ENCODE results near the gene ADCY6.
"Not testable (repeated sequence)": the region's sequence is repeated elsewhere in the genome, so short reads cannot be mapped to it uniquely, and the experiment has no call there.

The ADCY6 gene

GRCh38 chr12:48764521-48764920 lies 24.4 kb downstream of the ADCY6 start:
- no peak for ATAC-seq
- no peak for DNase-seq (ENCODE audit: low spot score in 2 of 2)
- no peak overlapping the region for H3K27ac Mint-ChIP-seq
- H3K4me1 Mint-ChIP-seq: peaks cover 16% of the 10 kb centered on the region
- no peak overlapping the region for H3K4me3 Mint-ChIP-seq
- no peaks in the 10 kb centered on the region for H3K9me3 Mint-ChIP-seq
- no peaks in the 10 kb centered on the region for H3K36me3 Mint-ChIP-seq

GRCh38 chr12:48758737-48759136 lies 30.2 kb downstream of the ADCY6 start:
- H3K4me1 Mint-ChIP-seq: no peaks in the 10 kb centered on the region
- H3K9me3 Mint-ChIP-seq: no peaks in the 10 kb centered on the region
- ATAC-seq (no peak), DNase-seq (ENCODE audit: low spot score in 2 of 2) (no peak)
- H3K36me3 Mint-ChIP-seq: no peaks in the 10 kb centered on the region
- no peak overlapping the region for H3K27ac Mint-ChIP-seq
- no peak overlapping the region for H3K4me3 Mint-ChIP-seq

GRCh38 chr12:48758186-48758585 lies 30.7 kb downstream of the ADCY6 start:
- Mint-ChIP-seq H3K27ac (no peak overlapping the region), H3K9me3 (no peaks in the 10 kb centered on the region), H3K4me1 (no peaks in the 10 kb centered on the region), H3K36me3 (no peaks in the 10 kb centered on the region), H3K4me3 (no peak overlapping the region)
- ATAC-seq (no peak), DNase-seq (ENCODE audit: low spot score in 2 of 2) (no peak)

GRCh38 chr12:48750769-48751356 lies 38.0 kb downstream of the ADCY6 start:
- Mint-ChIP-seq H3K27ac (peak overlapping the region; percentile 74), H3K4me1 (peaks cover 16% of the 10 kb centered on the region), H3K4me3 (peak overlapping the region; percentile 15), H3K9me3 (no peaks in the 10 kb centered on the region), H3K36me3 (no peaks in the 10 kb centered on the region)
- no peak for DNase-seq (ENCODE audit: low spot score in 2 of 2)
- peak; percentile 91 for ATAC-seq

- no peaks in the 10 kb centered on the region for H3K9me3 Mint-ChIP-seq
- DNase-seq (ENCODE audit: low spot score in 2 of 2) (no peak), ATAC-seq (peak; percentile 24)
- peak overlapping the region; percentile 15 for H3K4me3 Mint-ChIP-seq
- no peaks in the 10 kb centered on the region for H3K36me3 Mint-ChIP-seq
- H3K27ac Mint-ChIP-seq: peak overlapping the region; percentile 74
- H3K4me1 Mint-ChIP-seq: peaks cover 16% of the 10 kb centered on the region
Measured at GRCh38 chr12:48750215-48750614, 38.7 kb downstream of the ADCY6 start.

- ATAC-seq (no peak), DNase-seq (ENCODE audit: low spot score in 2 of 2) (no peak)
- Mint-ChIP-seq H3K9me3 (no peaks in the 10 kb centered on the region), H3K36me3 (no peaks in the 10 kb centered on the region), H3K27ac (no peak overlapping the region), H3K4me3 (no peak overlapping the region), H3K4me1 (no peaks in the 10 kb centered on the region)
Measured at GRCh38 chr12:48744251-48745008, 44.5 kb downstream of the ADCY6 start.

- DNase-seq (ENCODE audit: low spot score in 2 of 2) (no peak), ATAC-seq (no peak)
- no peaks in the 10 kb centered on the region for H3K4me1 Mint-ChIP-seq
- no peaks in the 10 kb centered on the region for H3K9me3 Mint-ChIP-seq
- no peaks in the 10 kb centered on the region for H3K36me3 Mint-ChIP-seq
- H3K27ac Mint-ChIP-seq: no peak overlapping the region
- no peak overlapping the region for H3K4me3 Mint-ChIP-seq
Measured at GRCh38 chr12:48739618-48740269, 49.1 kb downstream of the ADCY6 start.

GRCh38 chr12:48736456-48736855 lies 52.4 kb downstream of the ADCY6 start:
- H3K4me3 Mint-ChIP-seq: no peak overlapping the region
- H3K9me3 Mint-ChIP-seq: no peaks in the 10 kb centered on the region
- no peaks in the 10 kb centered on the region for H3K4me1 Mint-ChIP-seq
- peak overlapping the region; percentile 43 for H3K27ac Mint-ChIP-seq
- no peak for DNase-seq (ENCODE audit: low spot score in 2 of 2)
- no peaks in the 10 kb centered on the region for H3K36me3 Mint-ChIP-seq
- no peak for ATAC-seq

- no peak overlapping the region for H3K4me3 Mint-ChIP-seq
- no peaks in the 10 kb centered on the region for H3K36me3 Mint-ChIP-seq
- no peak overlapping the region for H3K27ac Mint-ChIP-seq
- H3K4me1 Mint-ChIP-seq: no peaks in the 10 kb centered on the region
- H3K9me3 Mint-ChIP-seq: no peaks in the 10 kb centered on the region
- ATAC-seq (no peak), DNase-seq (ENCODE audit: low spot score in 2 of 2) (no peak)
Measured at GRCh38 chr12:48728807-48729206, 60.1 kb downstream of the ADCY6 start.

- DNase-seq (ENCODE audit: low spot score in 2 of 2); H3K27ac Mint-ChIP-seq; H3K4me3 Mint-ChIP-seq; ATAC-seq; H3K4me1 Mint-ChIP-seq; H3K9me3 Mint-ChIP-seq: not testable (repeated sequence)
- H3K36me3 Mint-ChIP-seq: peaks cover 17% of the 10 kb centered on the region
Measured at GRCh38 chr12:48720737-48721136, 68.2 kb downstream of the ADCY6 start.

GRCh38 chr12:48720171-48720570 lies 68.7 kb downstream of the ADCY6 start:
- ATAC-seq; H3K9me3 Mint-ChIP-seq; H3K27ac Mint-ChIP-seq; H3K4me3 Mint-ChIP-seq; DNase-seq (ENCODE audit: low spot score in 2 of 2); H3K4me1 Mint-ChIP-seq: not testable (repeated sequence)
- H3K36me3 Mint-ChIP-seq: peaks cover 22% of the 10 kb centered on the region

- H3K9me3 Mint-ChIP-seq; DNase-seq (ENCODE audit: low spot score in 2 of 2); ATAC-seq; H3K4me3 Mint-ChIP-seq; H3K27ac Mint-ChIP-seq: not testable (repeated sequence)
- Mint-ChIP-seq H3K36me3 (peaks cover 34% of the 10 kb centered on the region), H3K4me1 (peaks cover 14% of the 10 kb centered on the region)
Measured at GRCh38 chr12:48719002-48719401, 69.9 kb downstream of the ADCY6 start.

GRCh38 chr12:48717252-48717695 lies 71.6 kb downstream of the ADCY6 start:
- no peak for DNase-seq (ENCODE audit: low spot score in 2 of 2)
- Mint-ChIP-seq H3K36me3 (peaks cover 51% of the 10 kb centered on the region), H3K27ac (peak overlapping the region; percentile 97), H3K4me3 (peak overlapping the region; percentile 92), H3K9me3 (peaks cover 10% of the 10 kb centered on the region), H3K4me1 (peaks cover 24% of the 10 kb centered on the region)
- no peak for ATAC-seq

GRCh38 chr12:48716493-48717251 lies 72.2 kb downstream of the ADCY6 start, which contains the start of gene CCNT1:
CCNT1 (minus strand) TSS chr12:48716707; CDS start chr12:48716675, 32 bp downstream.
- ATAC-seq: peak; percentile 97

More at GRCh38 chr12:48716493-48717251, 72.2 kb downstream of the ADCY6 start, which contains the start of gene CCNT1:
- Mint-ChIP-seq H3K4me1 (peaks cover 24% of the 10 kb centered on the region), H3K4me3 (peak within 1 kb of the TSS; percentile 92), H3K36me3 (peaks cover 57% of the 10 kb centered on the region), H3K9me3 (peaks cover 10% of the 10 kb centered on the region), H3K27ac (peak within 1 kb of the TSS; percentile 97)
- DNase-seq (ENCODE audit: low spot score in 2 of 2): peak; percentile 96 to 99
